HL-60/S4 (cell line): ENCODE results near the gene NAV3.

Source experiments
- in situ Hi-C: fragments of 300-500 bp; cut with MboI; formaldehyde crosslinking; loops from 2 replicates; pipeline ENCODE4 v1.14.3; 2022; ENCODE audit warnings: low sequenced_read_pairs

The NAV3 gene

DNA sequence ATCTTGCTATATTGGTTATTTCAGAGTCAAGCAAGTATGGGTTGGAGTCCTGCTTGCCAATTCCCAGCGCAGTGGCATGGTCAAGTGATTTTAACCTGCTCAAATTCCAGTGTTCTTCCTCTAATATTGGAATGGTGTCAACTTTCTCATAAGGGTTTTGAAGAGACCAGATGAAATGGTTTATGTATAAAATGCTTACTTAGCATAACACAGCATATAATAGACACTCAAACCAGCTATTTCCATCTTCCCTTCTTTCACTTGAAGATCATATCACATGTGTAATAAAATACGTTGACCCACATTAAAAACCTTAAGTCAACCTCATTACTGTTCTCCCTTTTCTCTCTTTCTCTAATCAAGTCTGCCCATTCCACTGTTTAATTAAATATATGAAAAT, 144.0 kb downstream of the NAV3 start:
- in situ Hi-C loops: no loop called here

DNA sequence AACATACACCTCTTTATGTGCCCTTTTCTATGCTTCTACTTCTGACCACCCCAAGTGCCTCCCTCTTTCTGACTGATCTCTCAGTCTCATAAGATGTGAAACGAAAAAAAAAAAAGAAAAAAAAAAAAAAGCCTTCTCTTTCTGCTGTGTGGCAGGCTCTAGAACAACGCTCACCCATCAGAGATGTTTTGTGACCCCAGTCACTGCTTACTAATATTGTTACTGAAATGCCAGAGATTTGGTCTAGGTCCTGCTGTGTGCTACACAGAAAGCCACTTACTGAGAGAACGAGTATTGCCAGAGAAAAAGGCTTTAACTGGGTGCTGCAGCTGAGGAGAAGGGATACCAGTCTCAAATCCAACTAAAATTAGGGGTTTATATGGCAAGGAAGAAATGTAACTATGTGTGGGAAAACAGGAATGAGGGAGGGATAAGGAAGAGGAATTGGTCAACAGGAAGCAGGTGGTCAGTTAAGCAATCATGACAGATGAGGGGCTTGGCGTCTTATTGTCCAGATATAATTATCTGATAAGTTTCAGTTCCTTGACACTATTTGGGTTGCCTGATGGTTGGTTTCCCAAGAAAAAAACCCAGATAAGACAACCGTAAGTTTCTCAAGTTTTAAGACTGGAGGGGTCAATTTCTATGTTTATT, 149.0 kb downstream of the NAV3 start:
- in situ Hi-C loops: no loop called here

DNA sequence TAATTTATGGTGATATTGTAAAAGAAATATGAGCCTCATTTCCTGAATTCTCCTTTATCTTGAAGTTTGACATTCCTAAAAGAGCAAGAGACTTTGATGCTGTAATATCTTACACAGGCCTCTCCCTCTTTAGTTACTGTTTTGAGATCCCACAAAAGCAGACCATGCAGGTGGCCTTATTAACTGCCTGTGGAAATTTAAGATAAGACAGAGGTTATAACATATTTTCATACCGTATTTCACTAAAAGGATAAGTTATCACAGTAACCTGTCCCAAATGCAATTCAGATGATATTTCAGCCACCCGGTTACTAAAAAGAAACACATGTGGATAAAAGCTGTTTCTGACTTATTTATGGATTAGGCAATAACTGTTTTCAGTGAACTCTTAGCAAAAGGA, 150.1 kb downstream of the NAV3 start:
- in situ Hi-C loops: no loop called here

- in situ Hi-C loops: no loop called here
These were observed 153.2 kb downstream of the NAV3 start for GRCh38 chr12:77983859-77984258.

GRCh38 chr12:77992760-77993159, 162.1 kb downstream of the NAV3 start:
- in situ Hi-C loops: no loop called here

GRCh38 chr12:77993658-77994057, 163.0 kb downstream of the NAV3 start:
- in situ Hi-C loops: no loop called here

GRCh38 chr12:77995436-77996167, 164.9 kb downstream of the NAV3 start:
- in situ Hi-C loops: no loop called here

DNA sequence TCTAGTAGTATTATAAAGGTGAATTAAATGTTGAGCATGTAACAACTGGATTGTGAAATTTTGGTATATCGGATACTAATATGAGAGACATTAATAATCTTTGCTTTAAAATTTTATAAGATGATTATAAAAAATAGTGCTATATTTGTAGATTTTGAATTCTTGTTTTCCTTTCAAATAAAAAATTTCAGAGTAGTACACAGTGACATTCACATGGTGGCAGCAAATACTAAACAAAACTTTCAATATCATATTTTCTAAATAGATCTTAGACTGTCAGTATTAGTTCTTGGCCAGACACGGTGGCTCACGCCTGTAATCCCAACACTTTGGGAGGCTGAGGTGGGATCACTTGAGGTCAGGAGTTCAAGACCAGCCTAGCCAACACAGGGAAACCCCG, 166.0 kb downstream of the NAV3 start:
- in situ Hi-C loops: no loop called here

DNA sequence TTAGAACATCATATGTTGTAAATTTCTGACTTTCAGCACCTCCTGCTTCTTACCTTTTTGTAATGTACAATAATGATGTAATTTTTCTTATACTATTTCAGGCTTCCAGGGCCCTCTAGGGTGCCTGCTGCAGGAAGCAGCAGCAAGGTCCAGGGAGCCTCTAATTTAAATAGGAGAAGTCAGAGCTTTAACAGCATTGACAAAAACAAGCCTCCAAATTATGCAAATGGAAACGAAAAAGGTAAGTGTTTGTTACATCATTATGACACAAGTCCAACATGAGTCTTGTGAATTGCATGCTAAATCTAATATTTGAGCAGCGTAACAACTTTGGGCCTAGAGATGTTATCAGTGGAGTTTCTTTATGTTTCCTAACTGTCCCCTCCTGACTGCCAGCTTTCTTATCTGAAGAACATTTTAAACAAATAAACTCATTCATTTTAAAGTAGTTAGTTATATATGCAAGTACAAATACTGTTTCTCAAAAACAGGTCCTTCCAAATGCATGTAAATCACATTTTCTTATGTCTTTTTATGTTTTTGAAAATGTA, 167.6 kb downstream of the NAV3 start:
- in situ Hi-C loops: no loop called here

GRCh38 chr12:77999074-77999715, 168.5 kb downstream of the NAV3 start:
- in situ Hi-C loops: no loop called here

DNA sequence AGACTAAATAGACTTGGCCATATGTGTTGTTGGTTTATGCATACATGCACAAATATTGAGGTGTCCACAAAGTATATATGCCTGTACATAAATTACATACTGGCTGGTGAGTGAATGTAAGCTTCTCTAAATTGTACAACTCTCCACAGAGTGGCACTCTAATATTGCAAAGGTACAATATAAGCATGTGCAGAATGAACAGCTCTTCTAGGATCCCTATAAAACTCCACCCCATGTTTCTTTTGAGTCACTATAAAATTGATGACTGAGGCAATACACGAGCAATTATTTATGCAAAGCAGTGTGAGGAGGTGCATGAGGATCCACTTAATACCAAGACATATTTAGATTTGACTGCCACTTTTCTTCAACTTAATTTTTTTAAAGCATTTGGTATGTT, 172.2 kb downstream of the NAV3 start:
- in situ Hi-C loops: loop anchor here (10.0 kb wide), 1 partner anchor 132 kb away; no protein-coding TSS in a partner anchor

- in situ Hi-C loops: loop anchor here (10.0 kb wide), 1 partner anchor 130 kb away; no protein-coding TSS in a partner anchor
These were observed 173.8 kb downstream of the NAV3 start for GRCh38 chr12:78004249-78005093.

DNA sequence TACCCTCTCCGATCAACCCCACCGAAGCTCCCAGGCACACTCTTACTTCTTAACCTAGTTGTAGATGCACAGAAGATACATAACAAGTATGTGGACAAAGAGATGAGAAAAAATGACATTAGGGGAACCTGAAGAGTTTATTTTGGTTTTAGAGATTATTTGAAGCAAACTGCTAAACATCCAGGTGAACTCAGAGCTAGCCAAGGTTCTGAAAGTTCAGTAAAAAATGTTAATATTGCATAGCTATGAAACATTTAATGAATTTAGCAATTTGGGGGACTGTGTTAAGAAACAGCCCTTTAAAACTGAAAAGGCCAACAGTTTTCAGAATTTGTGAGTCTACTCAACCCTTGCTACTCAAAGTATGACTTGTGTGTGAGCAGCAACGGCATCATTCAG, 174.4 kb downstream of the NAV3 start:
- in situ Hi-C loops: loop anchor here (10.0 kb wide), 1 partner anchor 130 kb away; no protein-coding TSS in a partner anchor

DNA sequence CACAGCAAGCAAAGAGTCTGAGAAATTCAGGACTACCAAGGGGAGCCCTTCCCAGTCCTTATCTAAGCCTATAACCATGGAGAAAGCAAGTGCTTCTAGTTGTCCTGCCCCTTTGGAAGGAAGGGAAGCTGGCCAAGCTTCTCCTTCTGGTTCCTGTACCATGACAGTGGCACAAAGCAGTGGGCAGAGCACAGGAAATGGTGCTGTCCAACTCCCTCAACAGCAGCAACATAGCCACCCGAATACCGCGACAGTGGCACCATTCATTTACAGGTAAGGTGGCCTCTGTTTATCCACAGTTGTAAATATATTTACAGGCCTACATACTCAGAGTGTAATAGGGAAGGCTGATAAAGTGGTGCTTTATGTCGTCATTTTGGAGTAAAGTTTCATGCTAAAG, 176.5 kb downstream of the NAV3 start:
- in situ Hi-C loops: loop anchor here (10.0 kb wide), 1 partner anchor 128 kb away; no protein-coding TSS in a partner anchor

GRCh38 chr12:78009031-78009430, 178.3 kb downstream of the NAV3 start:
- in situ Hi-C loops: loop anchor here (10.0 kb wide), 1 partner anchor 126 kb away; no protein-coding TSS in a partner anchor

- in situ Hi-C loops: no loop called here
These were observed 187.6 kb downstream of the NAV3 start for GRCh38 chr12:78018171-78018910.

DNA sequence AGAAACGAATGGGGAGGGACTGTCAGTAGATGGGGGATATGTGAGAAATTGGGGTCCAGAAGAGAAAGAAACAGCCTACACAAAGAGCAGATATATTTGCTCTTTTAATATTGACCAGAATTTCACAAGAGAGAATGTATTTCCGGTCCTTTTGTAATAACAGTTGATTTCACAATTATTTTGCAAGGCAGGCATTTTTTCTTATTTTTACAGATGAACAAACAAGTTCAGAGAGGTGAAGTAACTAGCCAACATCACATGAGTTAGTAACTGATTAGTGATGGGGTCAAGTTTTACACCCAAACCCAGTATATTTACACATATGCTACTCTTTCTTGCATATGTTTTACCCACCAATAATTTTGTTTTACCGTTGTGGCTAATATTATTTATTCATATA, 188.2 kb downstream of the NAV3 start:
- in situ Hi-C loops: no loop called here

GRCh38 chr12:78028426-78028825, 197.7 kb downstream of the NAV3 start:
- in situ Hi-C loops: no loop called here

GRCh38 chr12:78034025-78034424, 203.3 kb downstream of the NAV3 start:
- in situ Hi-C loops: no loop called here
